D341Med (cell line): ENCODE data around the gene GAS2L1.

Source experiments
- DNase-seq: peaks from one replicate; pipeline ENCODE4 v3.0.0; 2012; ENCODE audit warnings: low spot score

The GAS2L1 gene

GRCh38 chr22:29275819-29276565, 30.5 kb upstream of the GAS2L1 start:
- DNase-seq: no peak

DNA sequence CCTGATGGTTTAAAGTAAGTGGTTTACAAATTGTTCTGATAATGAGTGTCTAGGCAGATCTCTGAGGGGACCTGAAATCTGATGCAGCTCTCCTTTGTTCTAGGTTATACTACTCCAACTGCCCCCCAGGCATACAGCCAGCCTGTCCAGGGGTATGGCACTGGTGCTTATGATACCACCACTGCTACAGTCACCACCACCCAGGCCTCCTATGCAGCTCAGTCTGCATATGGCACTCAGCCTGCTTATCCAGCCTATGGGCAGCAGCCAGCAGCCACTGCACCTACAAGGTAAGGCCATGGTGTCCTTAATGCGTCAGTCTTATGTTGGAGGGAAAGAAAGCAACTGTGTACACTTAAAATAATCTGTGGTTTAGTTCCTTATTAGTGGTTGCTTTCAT, 28.5 kb upstream of the GAS2L1 start:
- DNase-seq: no peak

DNA sequence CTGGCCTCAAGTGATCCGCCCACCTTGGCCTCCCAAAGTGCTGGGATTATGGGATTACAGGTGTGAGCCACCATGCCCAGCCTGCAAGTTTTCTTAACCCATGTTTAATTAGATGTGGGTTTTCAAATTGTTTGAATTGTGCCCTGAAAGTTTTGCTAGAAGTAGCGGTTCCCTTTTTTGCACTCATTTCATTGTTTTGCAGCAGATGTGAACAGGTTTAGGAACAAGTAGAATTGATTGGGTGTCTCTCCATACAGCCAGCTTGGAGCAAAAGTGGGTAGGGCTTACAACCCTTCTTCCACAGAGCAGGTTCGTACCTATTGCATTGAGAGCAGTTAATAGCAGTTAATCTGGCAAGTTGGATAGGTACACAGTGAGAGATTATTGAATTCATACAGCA, 22.3 kb upstream of the GAS2L1 start:
- DNase-seq: no peak

GRCh38 chr22:29288837-29289236, 17.6 kb upstream of the GAS2L1 start:
- no peak for DNase-seq

- no peak for DNase-seq
Measured at GRCh38 chr22:29290061-29290460, 16.4 kb upstream of the GAS2L1 start.

GRCh38 chr22:29291215-29291614, 15.2 kb upstream of the GAS2L1 start:
- DNase-seq: no peak

GRCh38 chr22:29292379-29292778, 14.1 kb upstream of the GAS2L1 start:
- DNase-seq: no peak

- no peak for DNase-seq
Measured at GRCh38 chr22:29298641-29299040, 7.8 kb upstream of the GAS2L1 start.

GRCh38 chr22:29299136-29299900, 7.1 kb upstream of the GAS2L1 start:
- no peak for DNase-seq

DNA sequence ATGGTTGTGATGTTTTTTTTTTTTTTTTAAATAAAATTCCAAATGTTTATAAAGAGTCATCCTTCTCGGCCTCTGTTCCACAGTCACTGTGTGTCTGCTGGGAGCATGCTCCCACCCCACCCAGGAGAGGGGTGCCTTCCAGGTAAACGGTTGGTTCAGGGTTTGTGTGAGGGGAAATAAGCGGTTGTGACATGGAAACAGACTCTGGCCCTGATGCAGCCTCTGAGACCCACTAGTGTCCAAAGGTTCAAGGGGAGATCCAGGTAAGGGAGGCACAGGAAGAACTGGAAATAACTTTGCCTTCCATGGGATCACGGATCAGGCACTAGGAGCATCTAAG, 6.0 kb upstream of the GAS2L1 start:
- DNase-seq: no peak

DNA sequence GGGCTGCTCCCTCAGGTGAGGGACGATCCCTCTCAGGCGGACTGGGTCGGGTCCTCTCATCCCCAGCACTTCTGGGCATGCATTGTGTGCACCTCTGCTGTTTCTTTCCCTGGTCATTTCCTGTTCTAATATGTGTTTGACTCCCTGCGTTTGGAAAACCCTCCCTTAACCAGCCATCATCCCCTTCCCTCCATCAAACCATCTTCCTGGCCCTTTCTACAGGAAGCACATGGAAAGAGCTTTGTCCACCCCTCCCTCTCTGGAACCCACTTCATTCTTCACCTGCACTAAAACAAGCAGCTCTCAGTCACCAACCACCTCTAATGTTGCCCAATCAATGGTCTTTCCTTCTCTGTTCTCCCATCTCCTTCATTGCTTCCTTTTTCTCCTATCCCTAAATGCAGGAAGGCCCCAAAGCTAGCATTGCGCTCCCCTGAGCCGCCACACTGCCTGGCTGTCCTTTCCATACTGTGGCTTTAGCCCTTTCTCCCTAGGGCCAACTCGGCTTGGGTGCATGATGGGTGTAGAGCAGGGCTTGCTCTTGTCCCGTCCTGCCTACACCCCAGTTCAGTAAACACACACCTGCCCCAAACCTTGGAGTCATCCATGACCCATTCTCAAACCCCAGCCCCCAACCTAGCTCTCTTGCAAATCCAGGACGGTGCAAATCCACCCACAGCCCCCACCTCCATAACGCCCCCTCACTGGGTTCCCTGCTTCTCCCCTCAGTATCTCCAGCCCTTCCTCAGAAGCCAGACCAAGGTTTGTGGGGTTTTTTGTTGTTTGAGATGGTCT, 5.4 kb upstream of the GAS2L1 start:
- no peak for DNase-seq

DNA sequence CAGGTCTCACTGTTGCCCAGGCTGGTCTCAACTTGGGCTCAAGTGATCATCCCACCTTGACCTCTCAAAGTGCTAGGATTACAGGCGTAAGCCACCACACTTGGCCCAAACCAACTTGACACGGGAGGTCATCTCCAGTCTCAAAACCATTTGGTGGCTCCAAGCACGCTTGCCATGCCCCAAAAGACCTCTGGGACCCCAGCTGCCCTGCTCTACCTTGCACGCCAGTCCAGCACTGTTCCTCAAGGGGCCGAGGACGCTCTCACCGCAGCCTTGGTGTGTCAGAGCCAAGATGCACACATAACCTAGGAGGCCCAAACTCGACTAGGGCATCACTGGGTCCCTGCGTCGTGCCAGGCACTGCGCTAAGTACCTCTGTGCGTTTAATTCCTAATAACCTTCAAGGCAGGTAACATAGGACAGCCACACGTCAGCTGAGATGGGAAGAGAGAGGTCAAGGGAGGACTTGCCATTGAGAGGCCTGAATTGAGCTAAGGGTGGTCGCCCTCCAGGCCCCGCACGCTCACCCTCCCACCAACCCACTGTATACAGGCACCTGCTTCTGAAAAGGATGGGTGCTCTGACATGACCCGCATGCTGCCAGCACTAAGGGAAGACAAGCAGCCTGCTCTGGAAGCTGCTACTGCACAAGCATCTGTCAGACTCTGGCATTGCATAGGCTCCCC, 4.6 kb upstream of the GAS2L1 start:
- DNase-seq: peak; percentile 43

- no peak for DNase-seq
Measured at GRCh38 chr22:29302402-29302680, 4.1 kb upstream of the GAS2L1 start.

GRCh38 chr22:29302681-29303465, 3.6 kb upstream of the GAS2L1 start:
- peak; percentile 54 for DNase-seq

- DNase-seq: no peak
Measured at GRCh38 chr22:29305836-29306174, 645 bp upstream of the GAS2L1 start.

DNA sequence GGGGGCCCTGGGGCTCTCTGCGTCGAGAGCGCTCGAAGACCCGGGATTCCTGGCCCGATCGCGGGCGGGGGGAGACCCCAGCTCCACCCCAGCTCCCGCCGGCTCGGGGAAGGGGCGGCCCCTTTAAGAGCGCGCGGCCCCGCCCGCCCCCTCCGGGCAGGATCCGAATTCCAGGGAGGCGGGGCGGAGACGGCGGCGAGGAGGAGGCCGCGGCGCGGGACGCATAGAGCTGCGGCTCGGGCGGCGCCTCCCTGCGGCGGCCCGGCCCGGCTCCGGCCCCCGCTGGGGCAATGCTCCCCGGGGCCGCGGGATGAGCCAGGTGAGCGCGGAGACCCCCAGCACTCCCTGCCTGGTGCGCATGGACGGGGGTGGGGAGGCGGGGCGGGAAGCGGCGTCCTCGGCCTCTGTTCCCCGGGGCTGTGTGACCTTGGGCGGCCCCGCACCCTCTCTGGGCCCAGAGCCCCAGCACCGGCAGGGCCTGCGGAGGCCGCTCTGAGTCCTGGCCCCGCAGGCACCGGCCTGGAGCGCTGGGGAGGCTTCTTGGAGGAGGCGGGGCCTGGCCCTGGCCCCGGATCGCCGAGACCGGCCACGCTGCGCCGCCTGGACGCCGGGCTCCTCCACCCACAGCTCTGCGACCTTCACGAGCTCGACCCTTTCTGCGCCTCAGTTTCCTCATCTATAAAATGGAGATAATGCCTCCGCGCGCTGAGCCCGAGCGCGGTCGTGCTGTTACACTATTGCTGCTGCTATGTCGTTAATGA, 565 bp downstream of the GAS2L1 start:
- peak; percentile 94 for DNase-seq

- no peak for DNase-seq
Measured at GRCh38 chr22:29307596-29308147, 1.2 kb downstream of the GAS2L1 start.

DNA sequence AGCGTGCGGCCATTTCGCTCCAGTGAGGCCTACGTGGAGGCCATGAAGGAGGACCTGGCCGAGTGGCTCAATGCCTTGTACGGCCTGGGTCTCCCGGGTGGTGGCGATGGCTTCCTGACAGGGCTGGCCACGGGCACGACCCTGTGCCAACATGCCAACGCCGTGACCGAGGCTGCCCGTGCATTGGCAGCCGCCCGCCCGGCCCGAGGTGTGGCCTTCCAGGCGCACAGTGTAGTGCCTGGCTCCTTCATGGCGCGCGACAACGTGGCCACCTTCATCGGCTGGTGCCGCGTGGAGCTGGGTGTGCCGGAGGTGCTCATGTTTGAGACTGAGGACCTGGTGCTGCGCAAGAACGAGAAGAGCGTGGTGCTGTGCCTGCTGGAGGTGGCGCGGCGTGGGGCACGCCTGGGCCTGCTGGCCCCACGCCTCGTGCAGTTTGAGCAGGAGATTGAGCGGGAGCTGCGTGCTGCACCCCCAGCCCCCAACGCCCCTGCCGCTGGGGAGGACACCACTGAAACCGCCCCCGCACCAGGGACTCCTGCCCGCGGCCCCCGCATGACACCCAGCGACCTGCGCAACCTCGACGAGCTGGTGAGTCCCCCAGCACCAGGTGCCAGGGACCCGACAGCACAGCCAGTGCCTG, 1.8 kb downstream of the GAS2L1 start:
- DNase-seq: peak; percentile 37

DNA sequence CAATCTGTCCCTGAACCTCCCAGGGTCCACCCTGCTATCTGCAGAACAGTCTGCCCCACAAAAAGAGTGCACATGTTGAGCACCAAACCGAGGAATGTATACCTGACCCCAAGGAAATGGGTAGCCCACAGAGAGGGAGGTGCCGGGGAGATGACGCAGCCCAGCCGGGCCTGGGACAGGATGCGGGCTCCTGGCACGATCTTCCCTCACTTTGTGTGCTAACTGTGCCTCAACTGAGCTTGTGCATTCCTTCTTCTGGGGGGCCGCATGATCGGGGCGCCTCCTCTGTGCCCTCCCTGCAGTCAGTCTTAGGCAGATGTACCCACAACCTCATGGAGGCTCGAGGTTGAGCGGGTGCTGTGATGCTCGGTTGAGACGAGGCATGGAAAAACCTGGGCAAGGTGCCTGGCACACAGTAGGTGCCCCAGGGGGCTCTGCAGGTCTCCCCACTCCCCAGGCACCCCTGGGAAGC, 2.4 kb downstream of the GAS2L1 start:
- DNase-seq: no peak
